A204.1 (cell line): ENCODE results near the gene SNX33.
"Not testable (repeated sequence)": the region's sequence is repeated elsewhere in the genome, so short reads cannot be mapped to it uniquely, and the experiment has no call there.

ENCODE experiments used
- FAIRE-seq: peaks from 2 replicates; lab custom pipeline; 2012; peaks lifted over from hg19 to GRCh38; lab: Jason Lieb, UNC

Gene SNX33

DNA sequence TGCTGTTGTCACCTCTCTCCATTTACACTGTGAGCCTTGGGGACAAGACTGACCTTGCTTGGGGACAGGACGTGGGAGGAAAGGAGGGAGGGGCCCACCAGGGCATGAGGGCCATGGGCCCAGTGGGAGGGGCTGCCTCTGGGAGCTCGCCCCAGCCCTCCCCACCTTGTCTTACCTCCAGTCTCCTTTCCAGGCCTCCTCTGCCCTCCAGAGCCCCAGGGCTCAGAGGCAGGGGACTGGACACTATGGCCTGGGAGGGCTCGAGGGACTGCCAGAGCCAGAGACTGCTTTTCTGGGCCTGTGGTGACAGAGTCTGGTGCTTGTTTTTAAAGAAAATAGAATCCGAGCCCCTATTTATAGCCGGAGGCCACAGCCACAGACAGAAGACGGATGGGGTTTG lies 54.7 kb downstream of the SNX33 start:
- no peak for FAIRE-seq

DNA sequence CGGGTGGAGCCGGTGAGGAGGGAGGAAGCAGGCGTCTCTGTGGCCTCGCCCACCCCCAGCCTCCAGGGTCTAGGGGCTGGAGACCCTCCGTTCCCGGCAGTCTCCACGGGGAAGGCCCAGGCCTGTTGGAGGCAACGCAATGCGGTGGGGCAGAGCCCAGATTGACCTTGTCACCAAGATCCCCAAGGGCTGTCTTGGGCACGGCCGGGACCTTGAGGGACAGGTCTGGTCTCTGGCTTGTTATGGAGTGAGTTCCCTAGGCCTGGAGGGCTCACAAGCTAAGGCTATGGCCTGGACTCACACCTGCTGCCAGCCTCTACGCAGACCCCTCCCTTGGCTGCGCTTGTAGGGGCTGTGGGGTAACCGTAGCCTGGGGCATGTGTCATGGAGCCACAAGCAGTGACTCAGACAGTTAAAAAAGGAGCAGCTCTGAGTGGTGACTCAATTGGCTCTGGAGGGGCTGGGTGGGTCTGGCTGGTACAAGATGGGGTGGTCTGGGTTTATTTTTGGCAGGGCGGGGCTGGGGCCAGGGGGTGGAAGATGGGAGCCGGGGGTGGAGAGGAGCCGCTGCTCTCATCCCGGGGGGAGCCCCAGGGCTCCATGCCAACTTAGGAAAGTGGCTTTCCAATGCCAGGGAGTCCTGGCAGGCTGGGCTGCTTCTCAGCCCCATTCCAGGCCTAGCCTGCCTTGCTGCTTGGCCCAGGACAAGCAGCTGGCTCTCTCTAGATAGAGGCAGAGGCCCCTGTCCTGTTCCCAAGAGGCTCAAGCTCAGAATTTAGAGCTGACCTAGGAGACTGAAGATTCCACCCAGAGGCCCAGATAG lies 55.9 kb downstream of the SNX33 start:
- not testable (repeated sequence) for FAIRE-seq

DNA sequence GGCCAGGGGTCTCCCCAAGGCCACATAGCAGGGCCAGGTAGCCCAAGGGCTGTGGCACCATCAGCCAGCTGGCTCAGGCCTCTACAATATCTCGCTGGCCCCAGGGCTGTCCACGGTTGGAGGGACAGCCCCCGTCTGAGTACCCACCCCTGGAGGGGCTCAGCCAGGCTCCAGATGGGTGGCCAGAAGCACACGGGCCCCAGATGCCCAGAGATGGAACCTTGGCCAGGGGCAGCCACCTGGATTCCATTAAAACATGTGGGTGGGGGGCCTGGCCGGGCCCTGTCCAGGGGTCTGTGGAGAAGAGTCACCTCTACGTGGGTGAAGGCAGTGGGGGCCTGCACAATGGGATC lies 56.5 kb downstream of the SNX33 start:
- FAIRE-seq: no peak

DNA sequence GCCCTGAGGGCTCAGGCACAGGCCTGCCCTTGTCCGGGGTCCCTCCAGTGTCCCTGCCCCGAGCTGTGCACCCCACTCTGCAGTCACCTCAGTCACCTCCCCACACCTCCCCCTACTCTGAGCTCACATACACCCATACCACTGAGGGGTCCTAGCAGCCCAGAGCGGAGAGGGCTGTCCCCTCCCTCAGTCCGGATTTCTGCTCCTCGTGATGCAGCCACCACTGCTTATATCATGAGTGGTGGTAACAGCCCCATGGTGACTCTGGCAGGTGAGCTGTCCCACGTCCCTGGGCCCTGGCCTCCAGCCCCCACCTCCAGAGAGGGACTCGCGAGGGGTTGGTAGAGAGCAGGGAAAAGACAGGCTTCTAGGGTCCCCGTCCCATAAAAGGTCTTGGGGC lies 56.9 kb downstream of the SNX33 start:
- no peak for FAIRE-seq

DNA sequence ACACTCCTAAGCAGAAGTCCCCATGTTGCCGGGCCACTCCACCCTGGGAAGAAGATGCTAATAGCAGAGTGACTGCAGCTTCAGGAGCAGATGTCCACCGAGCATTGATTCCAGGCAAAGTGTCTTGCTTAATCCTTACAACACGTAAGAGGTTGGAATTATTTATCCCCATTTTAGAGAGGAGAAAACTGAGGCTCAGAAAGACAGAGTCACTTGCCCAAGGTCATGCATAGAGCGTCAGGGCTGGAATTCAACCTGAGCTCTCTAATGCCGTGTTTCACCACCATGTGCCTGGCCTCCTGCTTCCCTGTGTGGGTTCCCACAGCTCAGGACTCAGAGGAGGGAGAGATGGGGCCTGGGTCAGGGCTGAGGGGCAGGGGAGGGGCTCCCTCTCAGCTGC lies 57.7 kb downstream of the SNX33 start:
- not testable (repeated sequence) for FAIRE-seq

DNA sequence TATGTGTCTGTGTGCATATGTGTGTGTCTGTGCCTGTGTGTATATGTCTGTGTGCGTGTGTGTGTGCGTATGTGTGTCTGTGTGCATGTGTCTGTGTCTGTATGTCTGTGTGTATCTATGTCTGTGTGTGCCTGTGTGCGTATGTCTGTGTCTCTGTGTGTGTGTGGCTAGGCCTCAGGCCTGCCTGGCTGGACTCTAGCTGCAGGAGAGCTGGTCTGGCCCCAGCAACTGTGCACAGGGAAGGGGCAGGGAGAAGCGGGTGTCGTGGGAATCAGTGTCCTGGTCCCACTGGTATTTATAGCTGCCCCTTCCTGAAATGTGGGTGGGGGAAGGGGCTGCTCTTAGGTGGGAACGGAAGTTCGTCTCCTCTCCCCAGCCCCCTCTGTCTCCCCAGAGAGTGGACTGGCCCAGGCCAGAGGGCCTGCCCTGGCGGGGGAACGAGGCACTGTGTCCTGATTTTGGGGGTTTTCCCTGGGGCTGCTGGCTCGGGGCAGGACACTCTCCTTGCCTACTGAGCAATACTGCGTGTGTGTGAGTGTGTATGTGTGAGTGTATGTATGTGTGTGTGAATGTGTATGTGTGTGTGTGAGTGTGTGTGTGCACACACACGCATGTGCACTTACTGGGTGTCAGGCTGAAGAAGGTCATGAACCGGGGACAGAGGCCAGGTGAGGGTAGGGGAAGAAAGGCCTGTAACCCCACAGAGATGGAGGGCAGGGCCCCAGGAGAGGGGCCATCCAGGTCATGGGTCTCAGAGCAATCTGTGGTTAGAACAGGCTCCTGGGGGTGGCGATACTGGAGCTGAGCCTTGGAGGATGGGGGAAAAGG lies 58.4 kb downstream of the SNX33 start:
- no peak for FAIRE-seq

DNA sequence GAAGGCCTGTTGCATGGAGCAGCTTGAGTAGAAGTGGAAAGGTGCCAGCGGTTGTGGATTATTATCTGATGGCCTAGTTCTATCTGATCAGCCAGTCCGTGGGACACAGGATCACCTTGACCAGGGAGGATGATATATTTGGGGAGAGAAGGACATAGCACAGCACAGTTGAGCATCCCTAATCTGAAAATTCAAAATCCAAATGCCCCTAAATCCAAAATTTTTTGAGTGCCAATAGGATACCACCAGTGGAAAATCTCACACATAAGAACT lies 58.9 kb downstream of the SNX33 start:
- no peak for FAIRE-seq

DNA sequence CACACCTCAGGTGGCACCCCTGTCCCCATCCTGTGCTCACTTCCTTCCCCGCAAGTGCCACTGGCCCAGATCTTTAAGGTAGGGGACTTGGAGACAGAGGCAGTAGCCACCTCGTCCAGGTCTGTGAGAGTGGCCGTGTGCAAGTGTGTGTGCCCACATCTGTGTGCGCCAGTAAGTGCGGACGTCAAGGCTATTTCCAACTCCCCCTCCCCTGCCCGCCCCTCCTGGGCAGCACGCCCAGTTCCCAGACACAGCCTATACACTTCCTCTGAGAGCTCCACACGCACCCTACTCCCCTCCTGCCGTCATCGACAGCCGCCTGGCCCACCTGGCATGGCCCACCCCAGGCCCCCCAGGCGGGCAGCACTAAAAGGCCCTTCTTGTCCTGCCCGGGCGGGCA lies 61.7 kb downstream of the SNX33 start:
- not testable (repeated sequence) for FAIRE-seq

DNA sequence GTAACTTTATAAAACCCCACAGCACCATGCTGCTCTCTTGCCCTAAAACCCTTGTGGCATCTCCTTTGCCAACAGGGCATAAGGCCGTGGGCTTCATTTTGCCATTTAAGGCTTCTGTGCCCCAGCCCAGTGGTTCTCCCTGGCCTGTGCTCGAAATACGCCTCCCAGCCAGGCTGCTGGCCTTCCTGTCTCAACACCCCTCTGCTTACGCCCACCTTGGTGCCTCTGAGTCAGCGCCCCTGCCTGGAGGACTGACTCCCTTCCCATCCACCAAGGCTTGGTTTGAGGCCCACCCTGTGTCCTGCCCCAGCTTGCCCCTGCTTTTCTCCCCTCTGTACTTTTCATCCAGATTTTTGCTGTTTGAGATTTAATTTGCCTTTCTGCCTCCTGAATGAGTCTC lies 63.2 kb downstream of the SNX33 start:
- not testable (repeated sequence) for FAIRE-seq

DNA sequence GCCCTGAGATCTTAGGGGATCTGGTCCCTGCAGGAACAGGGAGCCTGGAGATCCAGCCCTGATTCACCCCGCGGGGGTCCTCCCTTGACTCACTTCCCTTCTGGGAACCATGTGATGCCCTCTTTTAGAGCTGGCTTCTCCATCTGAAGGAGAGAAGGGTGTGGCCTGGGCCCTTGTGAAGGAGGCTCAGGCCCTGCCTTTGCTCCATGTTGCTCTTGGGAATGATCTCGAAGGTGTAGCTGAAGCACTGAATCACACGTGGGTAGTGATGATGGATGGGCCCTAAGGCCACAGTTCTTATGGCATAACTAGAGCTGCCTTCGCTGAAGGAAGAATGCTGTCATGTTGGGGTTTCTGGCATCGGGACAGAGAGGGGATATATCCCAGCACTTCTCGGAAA lies 63.8 kb downstream of the SNX33 start:
- FAIRE-seq: not testable (repeated sequence)
